Activated naive CD4-positive, alpha-beta T cell treated with anti-CD3 and anti-CD28 coated beads for 36 hours (primary cell): Measurements from ENCODE around the gene VILL. TPM values are rescaled to one million over a fixed set of nuclear protein-coding genes. Genes with fewer than 3 reads are reported as not detected.
"Not testable (repeated sequence)": the region's sequence is repeated elsewhere in the genome, so short reads cannot be mapped to it uniquely, and the experiment has no call there.

Experiments
- CTCF ChIA-PET: fragments of 350-600 bp; sonication (Branson Sonifier 250); formaldehyde crosslinking; loops from one replicate; lab custom pipeline; 2021; ENCODE audit warnings: antibody characterized with exemption; lab: Charles Lee
- DNase-seq: peaks from one replicate; pipeline ENCODE4 v3.0.0-alpha.2; 2020
- H3K27ac Mint-ChIP-seq: one replicate; pipeline ENCODE4 v1.8.0; 2021; ENCODE audit warnings: mild to moderate bottlenecking, mixed read lengths
- H3K27me3 Mint-ChIP-seq: one replicate; pipeline ENCODE4 v1.8.0; 2021; ENCODE audit warnings: low read depth, mixed read lengths
- H3K36me3 Mint-ChIP-seq: one replicate; pipeline ENCODE4 v1.8.0; 2021; ENCODE audit warnings: low read depth, mixed read lengths
- H3K4me1 Mint-ChIP-seq: one replicate; pipeline ENCODE4 v1.8.0; 2021; ENCODE audit warnings: low read depth, mixed read lengths
- H3K4me3 Mint-ChIP-seq: one replicate; pipeline ENCODE4 v1.8.0; 2021; ENCODE audit warnings: mild to moderate bottlenecking, moderate library complexity, mixed read lengths
- H3K9me3 Mint-ChIP-seq: one replicate; pipeline ENCODE4 v1.8.0; 2021; ENCODE audit warnings: mixed read lengths
- intact Hi-C: fragments of 100-400 bp; cut with micrococcal nuclease; formaldehyde crosslinking; loops from one replicate; pipeline ENCODE4 v1.15.1; 2023
- total RNA-seq, 2 experiments: library from RNA; stranded (reverse); gene quantifications; one replicate each; pipeline ENCODE4 v1.2.3, GENCODE V29; 2021

The VILL gene
- total RNA-seq, 2 experiments from 2014 or later = 13.7 to 14.2 TPM

DNA sequence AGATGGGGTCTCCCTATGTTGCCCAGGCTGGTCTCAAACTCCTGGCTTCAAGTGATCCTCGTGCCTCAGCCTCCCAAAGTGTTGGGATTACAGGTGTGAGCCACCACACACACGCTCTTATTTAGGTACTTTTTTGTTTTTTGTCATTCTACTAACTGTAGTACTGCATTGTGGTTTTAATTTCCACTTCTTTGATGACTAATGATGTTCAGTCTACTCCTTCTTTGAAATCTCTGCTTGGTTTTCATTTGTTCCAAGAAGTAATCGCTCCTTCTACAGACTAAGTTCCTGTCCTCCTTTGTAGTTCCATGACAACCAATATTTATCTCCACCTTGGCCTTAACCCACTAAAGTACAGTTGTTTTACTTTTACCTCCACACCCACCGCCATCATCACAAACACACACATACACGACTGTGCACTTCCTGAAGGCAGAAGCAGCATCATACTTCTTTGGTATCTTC is 47.9 kb downstream of the VILL start:
- CTCF ChIA-PET = interaction anchor here (0.6 to 1.5 kb wide), 3 partner anchors 14 to 73 kb away, joined by 3 to 7 read pairs (median 4); no protein-coding TSS in a partner anchor
- peaks cover 4% of the 10 kb centered on the region for H3K27me3 Mint-ChIP-seq
- peaks cover 28% of the 10 kb centered on the region for H3K4me1 Mint-ChIP-seq
- intact Hi-C loops = loop anchor here (1.0 to 5.0 kb wide), 2 partner anchors 16 to 414 kb away; partner anchors contain the start of gene ACVR2B
- H3K9me3 Mint-ChIP-seq = peaks cover 10% of the 10 kb centered on the region
- peak overlapping the region; percentile 66 for H3K4me3 Mint-ChIP-seq
- H3K27ac Mint-ChIP-seq = peak overlapping the region; percentile 88
- peaks cover 7% of the 10 kb centered on the region for H3K36me3 Mint-ChIP-seq
- DNase-seq = peak; percentile 60

- intact Hi-C loops = loop anchor here (1.0 to 5.0 kb wide), 5 partner anchors 8 to 413 kb away; partner anchors contain the start of genes ACAA1, ACVR2B and OXSR1
- CTCF ChIA-PET = interaction anchor here (0.6 to 1.6 kb wide), 5 partner anchors 12 to 72 kb away, joined by 3 to 7 read pairs (median 3); no protein-coding TSS in a partner anchor
- peaks cover 7% of the 10 kb centered on the region for H3K36me3 Mint-ChIP-seq
- H3K9me3 Mint-ChIP-seq = peaks cover 10% of the 10 kb centered on the region
- H3K27me3 Mint-ChIP-seq = peaks cover 4% of the 10 kb centered on the region
- H3K4me1 Mint-ChIP-seq = peaks cover 28% of the 10 kb centered on the region
- peak within 1 kb of the TSS; percentile 66 for H3K4me3 Mint-ChIP-seq
- H3K27ac Mint-ChIP-seq = peak within 1 kb of the TSS; percentile 88
- DNase-seq = peak; percentile 88
Measured at GRCh38 chr3:38039101-38039898, 48.7 kb downstream of the VILL start, which contains the start of gene DLEC1. Gene DLEC1 (plus strand): TSS chr3:38039208. CDS start chr3:38039226, 18 bp downstream.

DNA sequence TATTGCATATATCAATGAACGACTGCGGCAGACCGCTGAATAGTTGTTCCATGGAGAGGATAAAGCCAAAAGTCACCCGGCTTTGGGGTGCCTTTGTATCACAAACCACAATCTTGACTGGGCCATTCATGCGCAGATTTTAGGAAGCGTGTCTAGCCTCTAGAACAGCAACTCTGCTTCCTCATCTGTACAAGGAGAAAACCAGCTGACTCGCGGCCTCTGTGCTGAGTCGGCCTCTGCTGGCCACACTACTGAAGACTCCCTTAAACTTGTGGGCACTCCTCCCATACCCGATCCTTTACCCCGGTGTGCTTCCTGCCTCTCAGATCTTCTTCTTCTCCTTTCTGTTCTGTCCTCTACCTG is 49.3 kb downstream of the VILL start:
- Mint-ChIP-seq H3K27ac (no peak overlapping the region), H3K27me3 (no peaks in the 10 kb centered on the region), H3K36me3 (peaks cover 7% of the 10 kb centered on the region), H3K9me3 (peaks cover 10% of the 10 kb centered on the region), H3K4me3 (peak overlapping the region; percentile 66), H3K4me1 (peaks cover 28% of the 10 kb centered on the region)
- intact Hi-C loops = loop anchor here (1.0 to 5.0 kb wide), 7 partner anchors 9 to 412 kb away; partner anchors contain the start of genes ACAA1, ACVR2B and OXSR1
- DNase-seq = peak; percentile 73
- CTCF ChIA-PET = interaction anchor here (0.6 to 1.6 kb wide), 3 partner anchors 9 to 60 kb away, joined by 3 read pairs; no protein-coding TSS in a partner anchor

DNA sequence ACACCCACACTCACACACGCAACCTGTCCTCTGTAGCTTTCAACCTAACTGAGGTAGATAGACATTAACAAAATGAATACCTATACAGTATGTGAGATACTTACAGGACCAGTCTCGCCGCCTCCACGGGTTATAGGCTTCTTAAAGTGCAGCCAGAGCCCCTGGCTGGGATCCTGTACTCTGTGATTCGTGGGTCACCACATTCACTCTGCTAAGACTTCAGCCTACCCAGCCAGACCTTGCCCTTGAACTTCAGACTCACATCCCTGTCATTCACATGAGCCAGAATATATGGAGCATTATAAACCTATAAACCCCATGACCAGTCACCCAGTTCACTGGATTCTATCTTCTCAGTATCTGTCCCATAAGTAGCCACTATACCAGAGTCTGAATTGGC is 49.8 kb downstream of the VILL start:
- intact Hi-C loops = loop anchor here (1.0 kb wide), 2 partner anchors 36 to 66 kb away; no protein-coding TSS in a partner anchor
- Mint-ChIP-seq H3K27ac (no peak overlapping the region), H3K36me3 (peaks cover 7% of the 10 kb centered on the region), H3K27me3 (no peaks in the 10 kb centered on the region), H3K9me3 (peaks cover 10% of the 10 kb centered on the region), H3K4me3 (peak overlapping the region; percentile 66), H3K4me1 (peaks cover 28% of the 10 kb centered on the region)
- CTCF ChIA-PET = interaction anchor here (0.6 to 1.6 kb wide), 4 partner anchors 8 to 60 kb away, joined by 3 read pairs; no protein-coding TSS in a partner anchor
- no peak for DNase-seq

- CTCF ChIA-PET = interaction anchor here (1.3 to 1.5 kb wide), 2 partner anchors 27 to 47 kb away, joined by 3 to 7 read pairs; no protein-coding TSS in a partner anchor
- H3K4me3 Mint-ChIP-seq = no peak overlapping the region
Measured at GRCh38 chr3:38043486-38043885, 52.9 kb downstream of the VILL start.

DNA sequence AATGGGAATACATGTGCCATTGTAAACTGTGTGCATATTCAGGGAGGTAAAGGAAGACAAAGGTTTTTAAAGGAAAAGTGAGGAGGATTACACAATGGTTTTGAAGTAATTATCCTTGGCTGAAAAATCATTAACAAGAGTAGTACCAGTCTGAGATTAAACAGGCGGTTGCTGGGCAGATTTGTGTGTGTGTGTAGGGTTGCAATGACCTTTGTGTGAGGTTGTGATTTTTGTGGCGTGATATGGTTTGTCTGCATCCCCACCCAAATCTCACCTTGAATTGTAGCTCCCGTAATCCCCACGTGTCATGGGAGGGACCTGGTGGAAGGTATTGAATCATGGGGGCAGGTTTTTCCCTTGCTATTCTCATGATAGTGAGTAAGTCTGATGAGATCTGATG is 55.4 kb downstream of the VILL start:
- H3K9me3 Mint-ChIP-seq = no peaks in the 10 kb centered on the region
- H3K27ac Mint-ChIP-seq = no peak overlapping the region
- H3K27me3 Mint-ChIP-seq = no peaks in the 10 kb centered on the region
- CTCF ChIA-PET = no interaction called here
- no peak for DNase-seq
- no peaks in the 10 kb centered on the region for H3K4me1 Mint-ChIP-seq
- H3K36me3 Mint-ChIP-seq = no peaks in the 10 kb centered on the region
- no peak overlapping the region for H3K4me3 Mint-ChIP-seq
- intact Hi-C loops = no loop called here

More at GRCh38 chr3:38043486-38043885, 52.9 kb downstream of the VILL start:
- DNase-seq = no peak
- Mint-ChIP-seq H3K27ac (no peak overlapping the region), H3K27me3 (no peaks in the 10 kb centered on the region), H3K4me1 (peaks cover 21% of the 10 kb centered on the region), H3K9me3 (peaks cover 2% of the 10 kb centered on the region), H3K36me3 (no peaks in the 10 kb centered on the region)
- intact Hi-C loops = no loop called here

- H3K27ac Mint-ChIP-seq = no peak overlapping the region
- intact Hi-C loops = no loop called here
- no peaks in the 10 kb centered on the region for H3K27me3 Mint-ChIP-seq
- no peaks in the 10 kb centered on the region for H3K4me1 Mint-ChIP-seq
- H3K36me3 Mint-ChIP-seq = no peaks in the 10 kb centered on the region
- H3K9me3 Mint-ChIP-seq = no peaks in the 10 kb centered on the region
- H3K4me3 Mint-ChIP-seq = no peak overlapping the region
- no peak for DNase-seq
- CTCF ChIA-PET = no interaction called here
Measured at GRCh38 chr3:38046821-38047220, 56.2 kb downstream of the VILL start.

GRCh38 chr3:38047896-38048295 is 57.3 kb downstream of the VILL start:
- H3K27me3 Mint-ChIP-seq = no peaks in the 10 kb centered on the region
- no peaks in the 10 kb centered on the region for H3K9me3 Mint-ChIP-seq
- CTCF ChIA-PET = no interaction called here
- intact Hi-C loops = no loop called here
- H3K4me1 Mint-ChIP-seq = no peaks in the 10 kb centered on the region
- no peak for DNase-seq
- no peak overlapping the region for H3K4me3 Mint-ChIP-seq
- H3K36me3 Mint-ChIP-seq = no peaks in the 10 kb centered on the region
- no peak overlapping the region for H3K27ac Mint-ChIP-seq

DNA sequence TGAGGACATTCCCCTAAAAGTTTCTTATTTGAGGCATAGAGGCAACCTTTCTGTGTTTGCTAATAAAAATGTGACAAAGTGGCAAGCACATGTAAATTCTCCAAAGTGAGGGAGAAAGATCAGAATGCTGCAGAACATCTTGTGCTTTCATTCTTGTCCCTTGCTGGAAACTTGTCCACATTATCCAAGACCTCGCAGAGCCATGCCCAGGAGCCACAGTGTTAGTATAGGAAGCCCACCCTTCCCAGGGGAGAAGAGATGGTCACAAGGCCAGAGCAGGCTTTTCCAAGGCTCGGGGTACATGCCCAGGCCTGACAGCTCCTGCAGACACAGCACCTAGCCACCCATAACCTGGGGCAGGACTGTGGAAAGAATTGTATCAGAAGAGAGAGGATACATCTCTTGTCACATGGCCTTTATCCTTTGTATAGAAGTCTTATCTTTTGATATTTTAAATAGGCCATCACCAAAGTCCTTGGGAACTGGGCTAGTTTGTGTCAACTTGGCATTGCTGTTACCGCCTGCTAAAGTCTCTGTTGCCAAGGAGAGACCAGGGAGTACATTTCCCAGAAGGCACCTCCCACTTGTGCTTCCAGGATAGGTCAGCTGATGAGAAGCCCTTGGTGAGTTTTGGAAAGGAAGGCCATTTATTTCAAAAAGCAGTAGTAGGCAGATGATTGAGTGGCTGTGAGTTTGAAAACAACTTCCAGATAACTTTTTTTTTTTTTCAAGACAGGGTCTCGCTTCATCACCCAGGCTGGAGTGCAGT is 59.0 kb downstream of the VILL start:
- Mint-ChIP-seq H3K27me3 (no peaks in the 10 kb centered on the region), H3K4me1 (peaks cover 1% of the 10 kb centered on the region), H3K4me3 (no peak overlapping the region), H3K9me3 (no peaks in the 10 kb centered on the region), H3K36me3 (no peaks in the 10 kb centered on the region), H3K27ac (no peak overlapping the region)
- CTCF ChIA-PET = no interaction called here
- intact Hi-C loops = no loop called here
- no peak for DNase-seq

DNA sequence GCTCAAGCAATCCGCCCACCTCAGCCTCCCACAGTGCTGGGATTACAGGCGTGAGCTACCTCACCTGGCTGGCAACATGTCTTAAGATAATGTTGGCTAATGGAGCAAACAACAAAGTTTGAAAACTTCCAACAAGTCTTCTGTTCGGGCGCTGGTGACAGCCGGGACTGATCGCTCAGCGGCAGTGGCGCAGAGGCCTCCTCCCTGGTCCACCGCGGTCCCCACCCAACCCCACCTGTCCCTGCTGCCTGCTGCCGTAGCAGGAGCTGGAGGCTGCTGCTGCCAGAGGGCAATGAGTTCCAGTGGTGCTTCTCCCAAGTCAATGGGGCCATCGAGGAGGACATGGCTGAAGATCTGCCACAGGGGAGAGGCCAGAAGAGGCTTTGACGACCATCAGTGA is 60.5 kb downstream of the VILL start:
- Mint-ChIP-seq H3K27ac (no peak overlapping the region), H3K4me3 (no peak overlapping the region), H3K27me3 (no peaks in the 10 kb centered on the region), H3K9me3 (no peaks in the 10 kb centered on the region), H3K4me1 (peaks cover 7% of the 10 kb centered on the region), H3K36me3 (no peaks in the 10 kb centered on the region)
- intact Hi-C loops = no loop called here
- CTCF ChIA-PET = no interaction called here
- DNase-seq = no peak

DNA sequence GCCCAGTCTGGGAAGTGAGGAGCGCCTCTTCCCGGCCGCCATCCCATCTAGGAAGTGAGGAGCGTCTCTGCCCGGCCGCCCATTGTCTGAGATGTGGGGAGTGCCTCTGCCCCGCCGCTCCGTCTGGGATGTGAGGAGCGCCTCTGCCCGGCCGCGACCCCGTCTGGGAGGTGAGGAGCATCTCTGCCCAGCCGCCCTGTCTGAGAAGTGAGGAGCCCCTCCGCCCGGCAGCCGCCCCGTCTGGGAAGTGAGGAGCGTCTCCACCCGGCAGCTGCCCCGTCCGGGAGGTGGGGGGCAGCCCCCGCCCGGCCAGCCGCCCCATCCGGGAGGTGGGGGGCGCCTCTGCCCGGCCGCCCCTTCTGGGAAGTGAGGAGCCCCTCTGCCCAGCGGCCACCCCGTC is 62.7 kb downstream of the VILL start:
- H3K36me3 Mint-ChIP-seq, H3K27ac Mint-ChIP-seq, intact Hi-C loops, H3K9me3 Mint-ChIP-seq, H3K4me1 Mint-ChIP-seq, H3K4me3 Mint-ChIP-seq, H3K27me3 Mint-ChIP-seq, DNase-seq, CTCF ChIA-PET: not testable (repeated sequence)
